ENCODE data around the gene MYO9B. TPM values are rescaled to one million over a fixed set of nuclear protein-coding genes. Genes with fewer than 3 reads are reported as not detected.

MYO9B gene
- total RNA-seq, 1 experiment from 2014 or later: 68.3 TPM

DNA sequence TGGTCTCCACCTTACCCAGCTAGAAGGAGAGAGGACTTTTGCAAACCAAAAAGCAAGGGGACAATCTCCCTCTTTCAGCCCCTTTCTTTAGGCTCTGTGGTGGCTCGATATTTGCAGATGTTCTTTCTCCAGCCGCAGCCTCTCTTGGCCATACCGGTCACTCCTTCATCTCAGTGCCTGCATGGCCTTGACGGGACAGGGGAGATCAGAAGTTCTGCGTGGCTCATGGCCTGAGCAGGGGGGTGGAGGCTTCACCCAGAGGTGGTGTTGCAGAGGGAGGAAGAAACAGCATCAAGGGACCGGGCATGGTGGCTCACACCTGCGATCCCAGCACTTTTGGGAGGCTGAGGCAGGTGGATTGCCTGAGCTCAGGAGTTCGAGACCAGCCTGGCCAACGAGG, 53.2 kb downstream of the MYO9B start:
- H4K20me1 ChIP-seq (ENCODE audit: low read length): no peaks in the 10 kb centered on the region
- intact Hi-C loops (cut with micrococcal nuclease): no loop called here
- H3K27ac ChIP-seq (ENCODE audit: low read length): no peak overlapping the region
- H3F3A ChIP-seq (ENCODE audit: low read length, unreplicated experiment): no peaks in the 10 kb centered on the region
- H3K4me2 ChIP-seq (ENCODE audit: low read length): no peak overlapping the region
- no peak overlapping the region for H3K9ac ChIP-seq (ENCODE audit: low read length)
- TF ChIP-seq EZH2 (IDR thresholded peaks at IDR 0.05; ENCODE audit: low read length, unreplicated experiment) (no peak), EZH2phosphoT487 (IDR thresholded peaks at IDR 0.05; ENCODE audit: borderline replicate concordance, low read length) (no peak)
- TF ChIP-seq, protein P1, sequence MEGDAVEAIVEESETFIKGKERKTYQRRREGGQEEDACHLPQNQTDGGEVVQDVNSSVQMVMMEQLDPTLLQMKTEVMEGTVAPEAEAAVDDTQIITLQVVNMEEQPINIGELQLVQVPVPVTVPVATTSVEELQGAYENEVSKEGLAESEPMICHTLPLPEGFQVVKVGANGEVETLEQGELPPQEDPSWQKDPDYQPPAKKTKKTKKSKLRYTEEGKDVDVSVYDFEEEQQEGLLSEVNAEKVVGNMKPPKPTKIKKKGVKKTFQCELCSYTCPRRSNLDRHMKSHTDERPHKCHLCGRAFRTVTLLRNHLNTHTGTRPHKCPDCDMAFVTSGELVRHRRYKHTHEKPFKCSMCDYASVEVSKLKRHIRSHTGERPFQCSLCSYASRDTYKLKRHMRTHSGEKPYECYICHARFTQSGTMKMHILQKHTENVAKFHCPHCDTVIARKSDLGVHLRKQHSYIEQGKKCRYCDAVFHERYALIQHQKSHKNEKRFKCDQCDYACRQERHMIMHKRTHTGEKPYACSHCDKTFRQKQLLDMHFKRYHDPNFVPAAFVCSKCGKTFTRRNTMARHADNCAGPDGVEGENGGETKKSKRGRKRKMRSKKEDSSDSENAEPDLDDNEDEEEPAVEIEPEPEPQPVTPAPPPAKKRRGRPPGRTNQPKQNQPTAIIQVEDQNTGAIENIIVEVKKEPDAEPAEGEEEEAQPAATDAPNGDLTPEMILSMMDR (conservative IDR thresholded peaks at IDR 0.05; ENCODE audit: low read depth, low read length): no peak
- no peaks in the 10 kb centered on the region for H3K27me3 ChIP-seq (ENCODE audit: low read length)
- no peak overlapping the region for H2AFZ ChIP-seq (ENCODE audit: low read length)
- no peak for ATAC-seq
- H3K36me3 ChIP-seq (ENCODE audit: low read depth, low read length): no peaks in the 10 kb centered on the region
- BruUV-seq (replicated peaks): no TSS peak
- no peaks in the 10 kb centered on the region for H3K79me2 ChIP-seq (ENCODE audit: low read length)
- H3K4me3 ChIP-seq (ENCODE audit: low read length): no peak overlapping the region
- no peaks in the 10 kb centered on the region for H3K9me3 ChIP-seq (ENCODE audit: low read length)
- H3K9me2 ChIP-seq (replicated peaks; ENCODE audit: low read length): no peaks in the 10 kb centered on the region
- DNase-seq: no peak
- ChIA-PET CTCF (no interaction called here), POLR2A (ENCODE audit: unreplicated experiment) (no interaction called here)
- H3K4me1 ChIP-seq (ENCODE audit: insufficient read depth, low read length): no peaks in the 10 kb centered on the region

DNA sequence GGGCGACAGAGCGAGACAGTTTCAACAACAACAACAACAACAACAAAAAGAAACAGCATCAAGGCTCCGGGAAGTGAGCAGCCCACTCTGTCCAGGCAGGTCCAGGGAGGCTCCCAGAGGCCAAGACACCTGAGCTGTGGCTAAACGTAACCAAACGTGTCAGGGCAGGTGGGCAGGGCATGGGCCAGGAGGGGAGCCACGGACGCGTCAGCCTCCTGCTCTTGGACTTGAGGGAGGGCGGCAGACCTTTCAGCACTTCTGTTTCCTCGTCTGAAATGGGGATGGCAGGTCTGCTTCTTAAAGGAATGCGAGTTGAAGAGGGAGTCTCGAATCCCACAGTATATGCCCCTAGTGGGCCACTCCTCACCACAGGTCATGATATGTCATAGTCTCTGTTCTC, 53.8 kb downstream of the MYO9B start:
- ChIA-PET POLR2A (ENCODE audit: unreplicated experiment) (no interaction called here), CTCF (no interaction called here)
- peaks cover 4% of the 10 kb centered on the region for H3K4me1 ChIP-seq (ENCODE audit: insufficient read depth, low read length)
- no peaks in the 10 kb centered on the region for H3K9me3 ChIP-seq (ENCODE audit: low read length)
- no peak overlapping the region for H3K4me3 ChIP-seq (ENCODE audit: low read length)
- DNase-seq (no peak), ATAC-seq (no peak)
- no peaks in the 10 kb centered on the region for H3K79me2 ChIP-seq (ENCODE audit: low read length)
- intact Hi-C loops (cut with micrococcal nuclease): no loop called here
- no peaks in the 10 kb centered on the region for H3K9me2 ChIP-seq (replicated peaks; ENCODE audit: low read length)
- H3K36me3 ChIP-seq (ENCODE audit: low read depth, low read length): no peaks in the 10 kb centered on the region
- H3K27me3 ChIP-seq (ENCODE audit: low read length): no peaks in the 10 kb centered on the region
- H3K4me2 ChIP-seq (ENCODE audit: low read length): no peak overlapping the region
- no TSS peak for BruUV-seq (replicated peaks)
- no peaks in the 10 kb centered on the region for H4K20me1 ChIP-seq (ENCODE audit: low read length)
- H2AFZ ChIP-seq (ENCODE audit: low read length): no peak overlapping the region
- TF ChIP-seq, protein P1 (conservative IDR thresholded peaks at IDR 0.05; ENCODE audit: low read depth, low read length): no peak
- TF ChIP-seq EZH2phosphoT487 (IDR thresholded peaks at IDR 0.05; ENCODE audit: borderline replicate concordance, low read length) (no peak), EZH2 (IDR thresholded peaks at IDR 0.05; ENCODE audit: low read length, unreplicated experiment) (no peak)
- no peak overlapping the region for H3K9ac ChIP-seq (ENCODE audit: low read length)
- no peak overlapping the region for H3K27ac ChIP-seq (ENCODE audit: low read length)
- H3F3A ChIP-seq (ENCODE audit: low read length, unreplicated experiment): no peaks in the 10 kb centered on the region

DNA sequence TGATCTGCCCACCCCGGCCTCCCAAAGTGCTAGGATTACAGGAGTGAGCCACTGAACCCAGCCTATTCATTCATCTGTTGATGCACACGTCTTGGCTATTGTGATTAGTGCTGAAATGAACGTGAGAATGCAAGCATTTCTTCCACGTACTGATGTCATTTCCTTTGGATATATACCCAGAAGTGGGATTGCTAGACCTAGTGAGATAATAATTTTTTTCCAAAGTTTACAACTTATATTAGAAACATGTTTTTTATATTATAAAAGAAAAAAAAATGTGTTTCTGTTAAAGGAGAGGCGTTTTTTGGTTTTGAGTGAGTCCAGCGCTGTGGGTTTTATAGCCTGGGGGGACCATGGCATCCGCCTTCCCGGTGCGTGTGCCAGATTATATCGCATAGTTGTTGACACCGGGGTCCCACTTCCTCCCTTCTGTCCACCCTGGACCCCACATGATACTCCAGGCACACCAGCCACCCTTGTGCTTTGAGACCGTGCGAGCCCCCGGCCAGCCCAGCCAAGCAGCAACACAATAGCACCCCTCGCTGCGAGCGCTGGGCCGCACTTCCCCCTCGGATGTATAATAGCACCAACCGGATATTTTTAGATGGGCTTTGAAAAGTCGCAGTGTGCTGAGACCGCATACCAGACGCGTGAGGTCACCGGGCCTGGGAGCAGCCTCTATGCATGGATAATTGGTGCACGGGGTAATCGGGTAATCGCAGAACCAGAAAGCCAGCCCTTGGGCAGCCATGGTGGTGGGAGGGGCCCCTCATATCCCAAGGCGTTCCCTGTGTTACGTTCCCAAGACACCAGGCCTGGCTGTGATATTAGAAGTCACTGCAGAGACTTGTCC, 59.6 kb downstream of the MYO9B start:
- no peaks in the 10 kb centered on the region for H3K9me2 ChIP-seq (replicated peaks; ENCODE audit: low read length)
- TF ChIP-seq, protein P1 (conservative IDR thresholded peaks at IDR 0.05; ENCODE audit: low read depth, low read length): no peak; the same call in 1 of the 2 replicates
- no peak for TF ChIP-seq EZH2phosphoT487 (IDR thresholded peaks at IDR 0.05; ENCODE audit: borderline replicate concordance, low read length)
- TF ChIP-seq EZH2 (IDR thresholded peaks at IDR 0.05; ENCODE audit: low read length, unreplicated experiment): no peak
- peak overlapping the region; percentile 87 for H3K4me2 ChIP-seq (ENCODE audit: low read length)
- no peaks in the 10 kb centered on the region for H3K9me3 ChIP-seq (ENCODE audit: low read length)
- no peaks in the 10 kb centered on the region for H3K27me3 ChIP-seq (ENCODE audit: low read length)
- TSS peak; percentile 18 for BruUV-seq (replicated peaks)
- POLR2A ChIA-PET (ENCODE audit: unreplicated experiment): no interaction called here
- no peaks in the 10 kb centered on the region for H3K36me3 ChIP-seq (ENCODE audit: low read depth, low read length)
- peaks cover 25% of the 10 kb centered on the region for H3K4me1 ChIP-seq (ENCODE audit: insufficient read depth, low read length)
- DNase-seq (peak; percentile 92), ATAC-seq (peak; percentile 96)
- peak overlapping the region; percentile 51 for H3K9ac ChIP-seq (ENCODE audit: low read length)
- H3K4me3 ChIP-seq (ENCODE audit: low read length): peak overlapping the region; percentile 54; the same call in 1 of the 2 replicates
- no peaks in the 10 kb centered on the region for H4K20me1 ChIP-seq (ENCODE audit: low read length)
- intact Hi-C loops (cut with micrococcal nuclease): loop anchor here (1.0 to 2.0 kb wide), 2 partner anchors 26 to 55 kb away; no protein-coding TSS in a partner anchor
- peak overlapping the region; percentile 80 for H2AFZ ChIP-seq (ENCODE audit: low read length)
- CTCF ChIA-PET: no interaction called here
- H3K79me2 ChIP-seq (ENCODE audit: low read length): peaks cover 11% of the 10 kb centered on the region; the same call in 1 of the 2 replicates
- H3F3A ChIP-seq (ENCODE audit: low read length, unreplicated experiment): no peaks in the 10 kb centered on the region
- H3K27ac ChIP-seq (ENCODE audit: low read length): peak overlapping the region; percentile 78
